ENCODE measurements around the gene AK1.

AK1 gene

GRCh38 chr9:127915801-127916719 is 38.6 kb upstream of the AK1 start:
- no peak for TF ChIP-seq CTCF (conservative IDR thresholded peaks at IDR 0.05)
- peak overlapping the region; percentile 48; the same call in 1 of the 2 replicates for H3K27ac ChIP-seq

GRCh38 chr9:127915325-127915752 is 37.9 kb upstream of the AK1 start:
- no peak overlapping the region for H3K27ac ChIP-seq
- no peak for TF ChIP-seq CTCF (conservative IDR thresholded peaks at IDR 0.05)

GRCh38 chr9:127913682-127914081 is 36.2 kb upstream of the AK1 start:
- peak overlapping the region; percentile 39; the same call in 1 of the 2 replicates for H3K27ac ChIP-seq
- TF ChIP-seq CTCF (conservative IDR thresholded peaks at IDR 0.05), result no peak

- peak overlapping the region; percentile 39 for H3K27ac ChIP-seq
- no peak for TF ChIP-seq CTCF (conservative IDR thresholded peaks at IDR 0.05)
Observed at GRCh38 chr9:127912882-127913281, 35.4 kb upstream of the AK1 start.

GRCh38 chr9:127912296-127912695 is 34.8 kb upstream of the AK1 start:
- peak overlapping the region; percentile 39 for H3K27ac ChIP-seq
- TF ChIP-seq CTCF (conservative IDR thresholded peaks at IDR 0.05), result no peak

- TF ChIP-seq CTCF (conservative IDR thresholded peaks at IDR 0.05), result peak; percentile 69
- H3K27ac ChIP-seq, result no peak overlapping the region; the same call in 1 of the 2 replicates
Observed at GRCh38 chr9:127910613-127911205, 33.2 kb upstream of the AK1 start.

- no peak overlapping the region; the same call in 1 of the 2 replicates for H3K27ac ChIP-seq
- TF ChIP-seq CTCF (conservative IDR thresholded peaks at IDR 0.05), result no peak
Observed at GRCh38 chr9:127909839-127910273, 32.4 kb upstream of the AK1 start.
